K562 (cell line): Measurements from ENCODE around the gene FUT6. TPM values are rescaled to one million over a fixed set of nuclear protein-coding genes. Genes with fewer than 3 reads are reported as not detected.

ENCODE experiments used
- ATF7 ChIP-seq: fragments of 450-650 bp; IDR thresholded peaks from 2 replicates; pipeline ENCODE4 v1.7.1; 2014; ENCODE audit warnings: mild to moderate bottlenecking, moderate library complexity
- CTCF ChIP-seq, 3 experiments: IDR thresholded peaks in 2 of 3; conservative IDR thresholded peaks in 1 of 3; 2 replicates each; pipeline ENCODE4 v1.5.1; 2011 to 2012; ENCODE audit warnings: low read length in 3 of 3, mild to moderate bottlenecking in 3 of 3, control low read depth in 2 of 3, improper control_type of control experiment in 1 of 3, inconsistent platforms in 1 of 3, low read depth in 1 of 3, mixed read lengths in 1 of 3, moderate library complexity in 1 of 3; ENCODE audit not compliant: insufficient read depth in 2 of 3
- CXXC5 ChIP-seq: fragments of 250-450 bp; sonication (Bioruptor Pico); IDR thresholded peaks from 2 replicates; pipeline ENCODE4 v1.8.0; 2022; ENCODE audit warnings: inconsistent platforms, mild to moderate bottlenecking, moderate library complexity
- EP400 ChIP-seq: fragments of 450-650 bp; IDR thresholded peaks from 2 replicates; pipeline ENCODE4 v1.6.1; 2017; ENCODE audit warnings: antibody characterized with exemption, mild to moderate bottlenecking, moderate library complexity
- ESRRA ChIP-seq: fragments of 450-650 bp; IDR thresholded peaks from 2 replicates; pipeline ENCODE4 v1.6.1; 2014; ENCODE audit warnings: low read depth, mild to moderate bottlenecking, moderate library complexity, borderline replicate concordance
- FOXP1 ChIP-seq: sonication (generic); formaldehyde crosslinking; IDR thresholded peaks from 2 replicates; pipeline ENCODE4 v1.8.0; 2022; ENCODE audit warnings: mild to moderate bottlenecking, missing genetic modification reagents
- JUNB ChIP-seq: fragments of 450-650 bp; formaldehyde crosslinking; conservative IDR thresholded peaks from 2 replicates; pipeline ENCODE4 v1.4.0; 2020; ENCODE audit warnings: mild to moderate bottlenecking
- JUND ChIP-seq, 2 experiments: IDR thresholded peaks; 2 replicates in 1 of 2; 3 replicates in 1 of 2; pipeline ENCODE4 v1.6.1; 2011; ENCODE audit warnings: borderline replicate concordance in 2 of 2, low read depth in 2 of 2, low read length in 2 of 2, improper control_type of control experiment in 1 of 2, missing biosample characterization in 1 of 2, missing genetic modification characterization in 1 of 2, missing genetic modification reagents in 1 of 2
- KHSRP ChIP-seq: fragments of 450-650 bp; IDR thresholded peaks from 2 replicates; pipeline ENCODE4 v1.6.1; 2017
- MLLT1 ChIP-seq, 2 experiments: fragments of 450-650 bp; IDR thresholded peaks; 2 replicates each; pipeline ENCODE4 v1.6.1; 2016
- MXD1 ChIP-seq: fragments of 250-450 bp; sonication (Bioruptor Pico); IDR thresholded peaks from 2 replicates; pipeline ENCODE4 v1.8.0; 2021; ENCODE audit warnings: borderline replicate concordance, mild to moderate bottlenecking, moderate library complexity; ENCODE audit not compliant: poor library complexity, severe bottlenecking
- NFE2L1 ChIP-seq: fragments of 450-650 bp; IDR thresholded peaks from 2 replicates; pipeline ENCODE4 v1.6.1; 2016; ENCODE audit warnings: missing genetic modification characterization, low read depth, mild to moderate bottlenecking, missing compliant biosample characterization, moderate library complexity, borderline replicate concordance
- POLR2G ChIP-seq: fragments of 200-400 bp; formaldehyde crosslinking; IDR thresholded peaks from 2 replicates; pipeline ENCODE4 v1.6.1; 2017; ENCODE audit warnings: low read depth, mild to moderate bottlenecking, antibody characterized with exemption, low read length, moderate library complexity
- SMAD1 ChIP-seq: fragments of 150-350 bp; IDR thresholded peaks from 2 replicates; pipeline ENCODE4 v1.6.1; 2014; ENCODE audit warnings: low read length, low read depth; ENCODE audit not compliant: partially characterized antibody
- TAF1 ChIP-seq: IDR thresholded peaks from 2 replicates; pipeline ENCODE4 v1.6.1; 2011; ENCODE audit warnings: mild to moderate bottlenecking, low read length, moderate library complexity; ENCODE audit not compliant: insufficient read depth, control insufficient read depth, severe bottlenecking; ENCODE audit errors: extremely low read depth
- XRCC5 ChIP-seq: fragments of 200-400 bp; formaldehyde crosslinking; IDR thresholded peaks from 2 replicates; pipeline ENCODE4 v1.6.1; 2017; ENCODE audit warnings: low read depth, mild to moderate bottlenecking, low read length
- ZNF655 ChIP-seq: fragments of 250-450 bp; sonication (Bioruptor Pico); IDR thresholded peaks from 2 replicates; pipeline ENCODE4 v1.5.0; 2021
- ZNF740 ChIP-seq, 3 experiments: fragments of 200-800 bp in 1 of 3; sonication (Bioruptor generic) in 1 of 3; sonication (generic) in 1 of 3; formaldehyde crosslinking in 1 of 3; IDR thresholded peaks; 2 replicates each; pipeline versions ENCODE4 v1.6.1 to v1.8.0; 2016 to 2022; ENCODE audit warnings: mild to moderate bottlenecking in 2 of 3, missing compliant biosample characterization in 2 of 3, missing genetic modification characterization in 2 of 3, missing genetic modification reagents in 1 of 3
- polyA plus RNA-seq, 8 experiments: library from polyadenylated mRNA; depleted of rRNA in 4 of 8; stranded (reverse) in 5 of 8; unstranded in 3 of 8; fragments of >200 nt; fragmentation: Nextera tagmentation in 2 of 8; fragmentation: Illumina TruSeq in 1 of 8; extraction: Ambion mirVana in 2 of 8; extraction: Trizol in 1 of 8; gene quantifications; 2 replicates each; pipeline versions ENCODE4 v1.2.1 to v1.2.3, GENCODE V29; 2011 to 2014; ENCODE audit warnings: inconsistent platforms in 1 of 8, missing spikeins in 1 of 8
- total RNA-seq, 7 experiments: library from RNA; depleted of rRNA in 6 of 7; stranded (reverse); fragments of >200 nt in 6 of 7; fragmentation: Illumina TruSeq in 2 of 7; extraction: Trizol in 2 of 7; gene quantifications; 2 replicates each; pipeline versions ENCODE4 v1.2.1 to v1.2.3, GENCODE V29; 2011 to 2021; ENCODE audit warnings: low replicate concordance in 1 of 7

Gene FUT6
- total and polyA plus RNA-seq, 9 of the 15 experiments (the other 6 are each of a cell fraction or from before 2014, with no cell fraction given), result 0.04 TPM; not detected in 8

GRCh38 chr19:5803752-5804515, 35.6 kb downstream of the FUT6 start (continued):
- TF ChIP-seq POLR2G (peak; percentile 61), XRCC5 (peak; percentile 96; the same call in 1 of the 2 replicates), CXXC5 (CRISPR knock-in tag) (peak; percentile 88), JUNB (no peak), SMAD1 (no peak), ESRRA (peak; percentile 42; the same call in 1 of the 2 replicates), NFE2L1 (tag) (no peak), EP400 (peak; percentile 90), KHSRP (no peak), ZNF655 (CRISPR knock-in tag) (no peak), CTCF (IDR thresholded peaks at IDR 0.05 in 2 of 3, conservative IDR thresholded peaks at IDR 0.05 in 1 of 3; ENCODE audit: insufficient read depth in 2 of 3, low read depth in 1 of 3, low read length in 3 of 3) (peak; percentile 98 to 100 (median 99)), ATF7 (peak; percentile 69; the same call in 1 of the 2 replicates), FOXP1 (CRISPR knock-in tag) (peak; percentile 99), ZNF740 (CRISPR knock-in tag; IDR thresholded peaks at IDR 0.05) (peak; percentile 76), ZNF740 (tag; IDR thresholded peaks at IDR 0.05) (no peak), MLLT1 (IDR thresholded peaks at IDR 0.05) (0 out of 4 replicates have a peak, but pooled peaks of 1 of the 2 experiments have one; percentile 69), JUND (IDR thresholded peaks at IDR 0.05; ENCODE audit: borderline replicate concordance, low read depth, low read length) (peak; percentile 38; the same call in 1 of the 2 replicates), JUND (tag; IDR thresholded peaks at IDR 0.05; ENCODE audit: borderline replicate concordance, low read depth, low read length) (no peak), MXD1 (no peak), TAF1 (peak; percentile 10)
